IMR-90 (cell line): ENCODE data around the gene TRAPPC2B. TPM values are rescaled to one million over a fixed set of nuclear protein-coding genes. Genes with fewer than 3 reads are reported as not detected.

Experiments used
- ATAC-seq: fragments of 200-7000 bp; cut with Tn5 transposase; 2 replicates; pipeline ENCODE4 v1.9.1; 2020; ENCODE audit warnings: low read depth, mild to moderate bottlenecking, moderate library complexity
- BruUV-seq: library from RNA; stranded (reverse); fragments of 400-500 nt; replicated peaks from 2 replicates; lab custom pipeline; 2021; lab: Mats Ljungman, UMichigan
- CTCF ChIA-PET: fragments of 300-600 bp; formaldehyde crosslinking; extraction: SDS; loops from one replicate; lab custom pipeline; 2021; ENCODE audit warnings: antibody characterized with exemption; lab: Yijun Ruan, JAX
- POLR2A ChIA-PET: fragments of 300-600 bp; sonication (Branson Sonifier 250); formaldehyde crosslinking; loops from one replicate; lab custom pipeline; 2022; ENCODE audit warnings: antibody characterized with exemption; ENCODE audit not compliant: unreplicated experiment; lab: Charles Lee
- DNase-seq: peaks from one replicate; pipeline ENCODE4 v3.0.0; 2013
- H2AFZ ChIP-seq: replicated peaks from 2 replicates; pipeline ENCODE3; 2013; ENCODE audit warnings: low read length, mild to moderate bottlenecking; ENCODE audit not compliant: poor library complexity
- H2AK5ac ChIP-seq: 2 replicates; pipeline ENCODE4 v1.6.1; 2013; ENCODE audit warnings: low read depth, low read length, inconsistent platforms
- H2AK9ac ChIP-seq: replicated peaks from 2 replicates; pipeline ENCODE3; 2013; ENCODE audit warnings: mild to moderate bottlenecking, low read depth, low read length, moderate library complexity; ENCODE audit not compliant: poor library complexity
- H2BK120ac ChIP-seq: 2 replicates; pipeline ENCODE4 v1.6.1; 2013; ENCODE audit warnings: low read depth, low read length, inconsistent platforms
- H2BK15ac ChIP-seq: 3 replicates; pipeline ENCODE4 v1.6.1; 2013; ENCODE audit warnings: low read depth, low read length, inconsistent platforms
- H2BK20ac ChIP-seq: 2 replicates; pipeline ENCODE4 v1.6.1; 2013; ENCODE audit warnings: low read depth, mild to moderate bottlenecking, inconsistent platforms, low read length, moderate library complexity
- H2BK5ac ChIP-seq: 2 replicates; pipeline ENCODE4 v1.6.1; 2013; ENCODE audit warnings: mild to moderate bottlenecking, low read depth, low read length, inconsistent platforms; ENCODE audit not compliant: poor library complexity, severe bottlenecking
- H3K14ac ChIP-seq: replicated peaks from 2 replicates; pipeline ENCODE4 v1.6.1; 2013; ENCODE audit warnings: low read depth, low read length, inconsistent platforms
- H3K18ac ChIP-seq: 2 replicates; pipeline ENCODE4 v1.6.1; 2013; ENCODE audit warnings: low read depth, low read length, control low read depth
- H3K23ac ChIP-seq: 2 replicates; pipeline ENCODE4 v1.6.1; 2013; ENCODE audit warnings: low read depth, low read length, inconsistent platforms
- H3K27ac ChIP-seq: 2 replicates; pipeline ENCODE4 v1.5.1; 2013; ENCODE audit warnings: mild to moderate bottlenecking, control low read depth, low read length; ENCODE audit not compliant: insufficient read depth
- H3K27me3 ChIP-seq: 2 replicates; pipeline ENCODE4 v1.6.1; 2013; ENCODE audit warnings: low read length; ENCODE audit not compliant: control insufficient read depth, insufficient read depth
- H3K36me3 ChIP-seq: 2 replicates; pipeline ENCODE4 v1.6.1; 2013; ENCODE audit warnings: low read length, mixed read lengths; ENCODE audit not compliant: control insufficient read depth, insufficient read depth
- H3K4ac ChIP-seq: 2 replicates; pipeline ENCODE4 v1.6.1; 2013; ENCODE audit warnings: low read depth, low read length, inconsistent platforms
- H3K4me1 ChIP-seq: 2 replicates; pipeline ENCODE4 v1.6.1; 2013; ENCODE audit warnings: low read length, mixed read lengths; ENCODE audit not compliant: control insufficient read depth, insufficient read depth
- H3K4me2 ChIP-seq: 2 replicates; pipeline ENCODE4 v1.6.1; 2013; ENCODE audit warnings: low read depth, mild to moderate bottlenecking, control low read depth, low read length, moderate library complexity
- H3K4me3 ChIP-seq: 2 replicates; pipeline ENCODE4 v1.5.1; 2013; ENCODE audit warnings: low read depth, mild to moderate bottlenecking, control low read depth, low read length, moderate library complexity; ENCODE audit not compliant: insufficient read depth
- H3K56ac ChIP-seq: 2 replicates; pipeline ENCODE4 v1.6.1; 2013; ENCODE audit warnings: low read length, inconsistent platforms; ENCODE audit not compliant: insufficient read depth; ENCODE audit errors: extremely low read depth
- H3K79me1 ChIP-seq, 2 experiments: 2 replicates each; pipeline ENCODE4 v1.6.1; 2013; ENCODE audit warnings: low read length in 2 of 2, inconsistent platforms in 1 of 2, low read depth in 1 of 2
- H3K9ac ChIP-seq: 2 replicates; pipeline ENCODE4 v1.6.1; 2013; ENCODE audit warnings: low read depth, low read length, control low read depth
- H3K9me1 ChIP-seq: 2 replicates; pipeline ENCODE4 v1.6.1; 2013; ENCODE audit warnings: low read length, inconsistent platforms; ENCODE audit not compliant: insufficient read depth
- H3K9me3 ChIP-seq: 2 replicates; pipeline ENCODE4 v1.6.1; 2013; ENCODE audit warnings: low read length; ENCODE audit not compliant: control insufficient read depth, insufficient read depth
- H4K20me1 ChIP-seq: 2 replicates; pipeline ENCODE4 v1.6.1; 2013; ENCODE audit warnings: low read length, inconsistent platforms; ENCODE audit not compliant: insufficient read depth
- H4K5ac ChIP-seq: 2 replicates; pipeline ENCODE4 v1.6.1; 2013; ENCODE audit warnings: mild to moderate bottlenecking, low read depth, low read length, control low read depth
- H4K8ac ChIP-seq, 2 experiments: 2 replicates each; pipeline ENCODE4 v1.6.1; 2013; ENCODE audit warnings: low read depth in 2 of 2, low read length in 2 of 2, control low read depth in 1 of 2, inconsistent platforms in 1 of 2
- H4K91ac ChIP-seq: 2 replicates; pipeline ENCODE4 v1.6.1; 2013; ENCODE audit warnings: low read depth, low read length, inconsistent platforms; ENCODE audit not compliant: insufficient read depth
- BHLHE40 ChIP-seq: fragments of 150-350 bp; IDR thresholded peaks from 2 replicates; pipeline ENCODE4 v1.6.1; 2016; ENCODE audit warnings: mild to moderate bottlenecking, low read depth, low read length
- CEBPB ChIP-seq: IDR thresholded peaks from 2 replicates; pipeline ENCODE4 v1.6.1; 2012; ENCODE audit warnings: low read depth, low read length, improper control_type of control experiment
- CHD1 ChIP-seq: IDR thresholded peaks from 2 replicates; pipeline ENCODE4 v1.6.1; 2012; ENCODE audit warnings: low read depth, low read length, improper control_type of control experiment
- FOS ChIP-seq: fragments of 150-350 bp; IDR thresholded peaks from 2 replicates; pipeline ENCODE4 v1.6.1; 2016; ENCODE audit warnings: low read depth, low read length
- MAFK ChIP-seq: IDR thresholded peaks from 2 replicates; pipeline ENCODE4 v1.6.1; 2012; ENCODE audit warnings: low read depth, low read length, improper control_type of control experiment
- MAZ ChIP-seq: IDR thresholded peaks from 2 replicates; pipeline ENCODE4 v1.6.1; 2012; ENCODE audit warnings: low read depth, mild to moderate bottlenecking, low read length, improper control_type of control experiment, moderate library complexity, borderline replicate concordance
- MXI1 ChIP-seq: IDR thresholded peaks from 2 replicates; pipeline ENCODE4 v1.6.1; 2012; ENCODE audit warnings: low read depth, mild to moderate bottlenecking, low read length, moderate library complexity, borderline replicate concordance
- NFE2L2 ChIP-seq: fragments of 150-350 bp; IDR thresholded peaks from 2 replicates; pipeline ENCODE4 v1.6.1; 2016; ENCODE audit warnings: low read depth, mild to moderate bottlenecking, low read length
- POLR2A ChIP-seq: IDR thresholded peaks from 2 replicates; pipeline ENCODE4 v1.6.1; 2012; ENCODE audit warnings: mild to moderate bottlenecking, low read depth, low read length
- RAD21 ChIP-seq: IDR thresholded peaks from 2 replicates; pipeline ENCODE4 v1.6.1; 2012; ENCODE audit warnings: low read length, improper control_type of control experiment
- RCOR1 ChIP-seq: IDR thresholded peaks from 2 replicates; pipeline ENCODE4 v1.6.1; 2012; ENCODE audit warnings: mild to moderate bottlenecking, low read length, improper control_type of control experiment; ENCODE audit not compliant: insufficient replicate concordance
- RFX5 ChIP-seq: IDR thresholded peaks from 2 replicates; pipeline ENCODE4 v1.8.0; 2012; ENCODE audit warnings: low read depth, mild to moderate bottlenecking, low read length, moderate library complexity
- SMC3 ChIP-seq: fragments of 150-350 bp; IDR thresholded peaks from 2 replicates; pipeline ENCODE4 v1.6.1; 2016; ENCODE audit warnings: low read depth, mild to moderate bottlenecking, antibody characterized with exemption, low read length, moderate library complexity
- WGBS, 2 experiments: methylation state at CpG; one replicate each; pipeline versions ENCODE4 v1.1.5 to v1.1.7; 2013; ENCODE audit warnings: missing lambda C conversion rate in 2 of 2; ENCODE audit not compliant: insufficient read length in 1 of 2; ENCODE audit errors: extremely low coverage in 2 of 2; 5-methylcytosine and 5-hydroxymethylcytosine counted together
- dilution Hi-C: fragments of 300-500 bp; cut with HindIII; formaldehyde crosslinking; loops from one replicate; pipeline ENCODE4 v1.14.3; 2018; ENCODE audit warnings: low sequenced_read_pairs; ENCODE audit not compliant: unreplicated experiment
- in situ Hi-C: fragments of 300-500 bp; cut with MboI; formaldehyde crosslinking; loops from 3 replicates; pipeline ENCODE4 v1.14.3; 2019; ENCODE audit warnings: low sequenced_read_pairs, inconsistent platforms, mixed read lengths
- intact Hi-C: fragments of 100-400 bp; cut with micrococcal nuclease; formaldehyde crosslinking; loops from 2 replicates; pipeline ENCODE4 v1.10.0; 2022
- polyA plus RNA-seq, 3 experiments: library from polyadenylated mRNA; depleted of rRNA; stranded (reverse); fragments of >200 nt; gene quantifications; 2 replicates each; pipeline ENCODE4 v1.2.3, GENCODE V29; 2012; ENCODE audit warnings: low replicate concordance in 1 of 3
- total RNA-seq: library from RNA; depleted of rRNA; stranded (reverse); fragments of >200 nt; gene quantifications from 2 replicates; pipeline ENCODE4 v1.2.3, GENCODE V29; 2012
- TF ChIP-seq, protein P1 (sequence below): fragments of 150-350 bp; IDR thresholded peaks from 2 replicates; pipeline ENCODE4 v1.6.1; 2017; ENCODE audit warnings: mild to moderate bottlenecking, antibody characterized with exemption, low read length, low read depth
- TF ChIP-seq, protein P2 (sequence below): conservative IDR thresholded peaks from 2 replicates; pipeline ENCODE4 v1.5.1; 2012; ENCODE audit warnings: mild to moderate bottlenecking, low read depth, low read length, improper control_type of control experiment
- TF ChIP-seq, protein P3 (sequence below): fragments of 150-350 bp; IDR thresholded peaks from 2 replicates; pipeline ENCODE4 v1.6.1; 2016; ENCODE audit warnings: low read depth, mild to moderate bottlenecking, low read length, moderate library complexity, borderline replicate concordance

TRAPPC2B gene
- total and polyA plus RNA-seq, 2 of the 4 experiments (the other 2 are of a cell fraction), result 14.9 to 20.4 TPM

DNA sequence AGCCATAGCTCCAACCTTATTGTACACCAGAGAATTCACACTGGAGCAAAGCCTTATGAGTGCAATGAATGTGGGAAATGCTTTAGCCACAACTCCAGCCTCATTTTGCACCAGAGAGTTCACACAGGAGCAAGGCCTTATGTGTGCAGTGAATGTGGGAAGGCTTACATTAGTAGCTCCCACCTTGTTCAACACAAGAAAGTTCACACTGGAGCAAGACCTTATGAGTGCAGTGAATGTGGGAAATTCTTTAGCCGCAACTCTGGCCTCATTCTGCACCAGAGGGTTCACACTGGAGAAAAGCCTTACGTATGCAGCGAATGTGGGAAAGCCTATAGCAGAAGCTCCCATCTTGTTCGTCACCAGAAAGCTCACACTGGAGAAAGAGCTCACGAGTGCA lies 5.9 kb upstream of the TRAPPC2B start:
- H4K5ac ChIP-seq, result no peak overlapping the region
- no peak overlapping the region for H3K14ac ChIP-seq
- no peak overlapping the region for H2AK9ac ChIP-seq
- no peak overlapping the region for H2AK5ac ChIP-seq
- H3K56ac ChIP-seq, result no peak overlapping the region
- TF ChIP-seq SMC3 (no peak), RFX5 (no peak), CEBPB (no peak), POLR2A (no peak), CHD1 (no peak), MAFK (no peak), BHLHE40 (no peak), MXI1 (no peak), RCOR1 (no peak), NFE2L2 (no peak), MAZ (no peak), FOS (no peak), RAD21 (no peak)
- TF ChIP-seq, protein P1, sequence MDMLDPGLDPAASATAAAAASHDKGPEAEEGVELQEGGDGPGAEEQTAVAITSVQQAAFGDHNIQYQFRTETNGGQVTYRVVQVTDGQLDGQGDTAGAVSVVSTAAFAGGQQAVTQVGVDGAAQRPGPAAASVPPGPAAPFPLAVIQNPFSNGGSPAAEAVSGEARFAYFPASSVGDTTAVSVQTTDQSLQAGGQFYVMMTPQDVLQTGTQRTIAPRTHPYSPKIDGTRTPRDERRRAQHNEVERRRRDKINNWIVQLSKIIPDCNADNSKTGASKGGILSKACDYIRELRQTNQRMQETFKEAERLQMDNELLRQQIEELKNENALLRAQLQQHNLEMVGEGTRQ, result no peak
- TF ChIP-seq, protein P2, sequence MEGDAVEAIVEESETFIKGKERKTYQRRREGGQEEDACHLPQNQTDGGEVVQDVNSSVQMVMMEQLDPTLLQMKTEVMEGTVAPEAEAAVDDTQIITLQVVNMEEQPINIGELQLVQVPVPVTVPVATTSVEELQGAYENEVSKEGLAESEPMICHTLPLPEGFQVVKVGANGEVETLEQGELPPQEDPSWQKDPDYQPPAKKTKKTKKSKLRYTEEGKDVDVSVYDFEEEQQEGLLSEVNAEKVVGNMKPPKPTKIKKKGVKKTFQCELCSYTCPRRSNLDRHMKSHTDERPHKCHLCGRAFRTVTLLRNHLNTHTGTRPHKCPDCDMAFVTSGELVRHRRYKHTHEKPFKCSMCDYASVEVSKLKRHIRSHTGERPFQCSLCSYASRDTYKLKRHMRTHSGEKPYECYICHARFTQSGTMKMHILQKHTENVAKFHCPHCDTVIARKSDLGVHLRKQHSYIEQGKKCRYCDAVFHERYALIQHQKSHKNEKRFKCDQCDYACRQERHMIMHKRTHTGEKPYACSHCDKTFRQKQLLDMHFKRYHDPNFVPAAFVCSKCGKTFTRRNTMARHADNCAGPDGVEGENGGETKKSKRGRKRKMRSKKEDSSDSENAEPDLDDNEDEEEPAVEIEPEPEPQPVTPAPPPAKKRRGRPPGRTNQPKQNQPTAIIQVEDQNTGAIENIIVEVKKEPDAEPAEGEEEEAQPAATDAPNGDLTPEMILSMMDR, result no peak
- TF ChIP-seq, protein P3, sequence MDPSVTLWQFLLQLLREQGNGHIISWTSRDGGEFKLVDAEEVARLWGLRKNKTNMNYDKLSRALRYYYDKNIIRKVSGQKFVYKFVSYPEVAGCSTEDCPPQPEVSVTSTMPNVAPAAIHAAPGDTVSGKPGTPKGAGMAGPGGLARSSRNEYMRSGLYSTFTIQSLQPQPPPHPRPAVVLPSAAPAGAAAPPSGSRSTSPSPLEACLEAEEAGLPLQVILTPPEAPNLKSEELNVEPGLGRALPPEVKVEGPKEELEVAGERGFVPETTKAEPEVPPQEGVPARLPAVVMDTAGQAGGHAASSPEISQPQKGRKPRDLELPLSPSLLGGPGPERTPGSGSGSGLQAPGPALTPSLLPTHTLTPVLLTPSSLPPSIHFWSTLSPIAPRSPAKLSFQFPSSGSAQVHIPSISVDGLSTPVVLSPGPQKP, result no peak
- H3K4ac ChIP-seq, result no peak overlapping the region
- H2BK120ac ChIP-seq, result no peak overlapping the region
- no peak overlapping the region for H3K4me2 ChIP-seq
- peaks cover 7% of the 10 kb centered on the region for H3K9me1 ChIP-seq
- 0 out of 2 replicates have a peak, but pooled peaks cover 6% of the 10 kb centered on the region for H4K20me1 ChIP-seq
- CTCF ChIA-PET, result no interaction called here
- no peak overlapping the region for H2BK15ac ChIP-seq
- H3K23ac ChIP-seq, result no peak overlapping the region
- POLR2A ChIA-PET, result no interaction called here
- peaks cover 28 to 60% of the 10 kb centered on the region in 2 experiments; a peak in 3 of 4 replicates for H3K79me1 ChIP-seq
- peaks cover 1% of the 10 kb centered on the region; the same call in 1 of the 2 replicates for H3K4me1 ChIP-seq
- H2AFZ ChIP-seq, result no peak overlapping the region
- 80% methylated on average over 1 of the region's 5 CpGs; no CpG with 5 or more reads in 1 of the 2 experiments for WGBS, 2 experiments
- no peak overlapping the region for H4K91ac ChIP-seq
- dilution Hi-C loops (no loop called here), in situ Hi-C loops (no loop called here), intact Hi-C loops (no loop called here)
- no peak overlapping the region for H2BK5ac ChIP-seq
- H3K18ac ChIP-seq, result no peak overlapping the region
- peaks cover 52% of the 10 kb centered on the region for H3K36me3 ChIP-seq
- no peak overlapping the region for H3K4me3 ChIP-seq
- H4K8ac ChIP-seq, result no peak overlapping the region
- DNase-seq (no peak), ATAC-seq (no peak)
- BruUV-seq, result no TSS peak
- H2BK20ac ChIP-seq, result no peak overlapping the region
- peaks cover 2% of the 10 kb centered on the region; the same call in 1 of the 2 replicates for H3K9me3 ChIP-seq
- no peak overlapping the region for H3K27ac ChIP-seq
- no peak overlapping the region for H3K9ac ChIP-seq
- H3K27me3 ChIP-seq, result no peaks in the 10 kb centered on the region
